H54 (cell line): Measurements from ENCODE around the gene TGFBR3.
A peak's percentile ranks its signal among the peaks of the same experiment; 100 is the strongest.

Source experiments
- DNase-seq: peaks from one replicate; pipeline ENCODE4 v3.0.0; 2011; ENCODE audit warnings: low spot score, mixed read lengths; ENCODE audit not compliant: insufficient read length
- FAIRE-seq: peaks from 3 replicates; lab custom pipeline; 2011; peaks lifted over from hg19 to GRCh38; lab: Jason Lieb, UNC
- POLR2A ChIP-seq: IDR thresholded peaks from 2 replicates; pipeline ENCODE4 v1.6.1; 2011; ENCODE audit warnings: low read depth, mild to moderate bottlenecking, low read length

TGFBR3 gene

GRCh38 chr1:91651243-91651642, 234.7 kb downstream of the TGFBR3 start:
- no peak for FAIRE-seq

GRCh38 chr1:91650764-91651163, 235.2 kb downstream of the TGFBR3 start:
- FAIRE-seq (peak; percentile 100), DNase-seq (peak; percentile 91)
- TF ChIP-seq POLR2A: no peak

More at GRCh38 chr1:91651243-91651642, 234.7 kb downstream of the TGFBR3 start:
- TF ChIP-seq POLR2A: no peak
- no peak for DNase-seq

GRCh38 chr1:91647061-91647460, 238.9 kb downstream of the TGFBR3 start:
- DNase-seq (no peak), FAIRE-seq (no peak)
- no peak for TF ChIP-seq POLR2A

GRCh38 chr1:91645031-91645430, 240.9 kb downstream of the TGFBR3 start:
- no peak for TF ChIP-seq POLR2A
- no peak for DNase-seq
- no peak for FAIRE-seq

- FAIRE-seq (no peak), DNase-seq (no peak)
- TF ChIP-seq POLR2A: no peak
Observed at GRCh38 chr1:91643431-91643830, 242.5 kb downstream of the TGFBR3 start.

- FAIRE-seq (no peak), DNase-seq (no peak)
- no peak for TF ChIP-seq POLR2A
Observed at GRCh38 chr1:91640877-91641526, 244.9 kb downstream of the TGFBR3 start.

- no peak for FAIRE-seq
- DNase-seq: no peak
- no peak for TF ChIP-seq POLR2A
Observed at GRCh38 chr1:91637539-91637994, 248.4 kb downstream of the TGFBR3 start.

- DNase-seq (no peak), FAIRE-seq (no peak)
- TF ChIP-seq POLR2A: no peak
Observed at GRCh38 chr1:91635763-91636162, 250.2 kb downstream of the TGFBR3 start.

- FAIRE-seq: no peak
- DNase-seq: no peak
- no peak for TF ChIP-seq POLR2A
Observed at GRCh38 chr1:91633438-91633837, 252.5 kb downstream of the TGFBR3 start.

GRCh38 chr1:91631718-91632330, 254.1 kb downstream of the TGFBR3 start:
- FAIRE-seq: no peak

GRCh38 chr1:91630803-91631202, 255.1 kb downstream of the TGFBR3 start:
- FAIRE-seq: no peak
- TF ChIP-seq POLR2A: no peak

More at GRCh38 chr1:91631718-91632330, 254.1 kb downstream of the TGFBR3 start:
- no peak for TF ChIP-seq POLR2A
- DNase-seq: no peak

More at GRCh38 chr1:91630803-91631202, 255.1 kb downstream of the TGFBR3 start:
- DNase-seq: no peak
